ENCODE data around the gene NOVA2. TPM values are rescaled to one million over a fixed set of nuclear protein-coding genes. Genes with fewer than 3 reads are reported as not detected.
A peak's percentile ranks its signal among the peaks of the same experiment; 100 is the strongest.

NOVA2 gene
- total and polyA plus RNA-seq, 9 of the 15 experiments (the other 6 are each of a cell fraction or from before 2014, with no cell fraction given) = not detected

GRCh38 chr19:45901912-45902650 is 71.6 kb downstream of the NOVA2 start, which contains the start of gene MYPOP (continued):
- peak; percentile 96; the same call in 1 of the 2 replicates for TF ChIP-seq ZNF449 (CRISPR knock-in tag; IDR thresholded peaks at IDR 0.05)
- TF ChIP-seq TRIM25 (IDR thresholded peaks at IDR 0.05; ENCODE audit: borderline replicate concordance) = peak; percentile 83; the same call in 1 of the 2 replicates
- peak; percentile 58; the same call in 1 of the 2 replicates for TF ChIP-seq PHF8 (IDR thresholded peaks at IDR 0.05; ENCODE audit: borderline replicate concordance, low read length)
- TF ChIP-seq ILF3 (IDR thresholded peaks at IDR 0.05; ENCODE audit: borderline replicate concordance) = no peak
- 0 out of 4 replicates have a peak, but pooled peaks of 1 of the 2 experiments have one; percentile 5 for TF ChIP-seq SRF (CRISPR knock-in tag; IDR thresholded peaks at IDR 0.05)
- 0 out of 2 replicates have a peak, but pooled peaks have one; percentile 51 for TF ChIP-seq FOXK1 (CRISPR knock-in tag; IDR thresholded peaks at IDR 0.05; ENCODE audit: borderline replicate concordance)
- TF ChIP-seq PREB (CRISPR knock-in tag; IDR thresholded peaks at IDR 0.05) = no peak
- TF ChIP-seq NR2C2 (CRISPR knock-in tag; IDR thresholded peaks at IDR 0.05) = no peak
- 0 out of 2 replicates have a peak, but pooled peaks have one; percentile 35 for TF ChIP-seq NR2C2 (tag; IDR thresholded peaks at IDR 0.05)
- TF ChIP-seq ETS1 (conservative IDR thresholded peaks at IDR 0.05; ENCODE audit: control insufficient read depth, low read depth, low read length) = peak; percentile 48; the same call in 1 of the 2 replicates
- peak; percentile 64; the same call in 1 of the 2 replicates for TF ChIP-seq POLR2G (IDR thresholded peaks at IDR 0.05; ENCODE audit: low read depth, low read length)
- 0 out of 4 replicates have a peak, but pooled peaks of 1 of the 2 experiments have one; percentile 15 for TF ChIP-seq SIN3A (IDR thresholded peaks at IDR 0.05; ENCODE audit: borderline replicate concordance in 2 of 2, control insufficient read depth in 1 of 2, low read depth in 2 of 2, low read length in 2 of 2)
- peak; percentile 91 for TF ChIP-seq ZBTB7A (IDR thresholded peaks at IDR 0.05; ENCODE audit: borderline replicate concordance, control insufficient read depth, low read depth, low read length)
- peak; percentile 66 for TF ChIP-seq ZFX (CRISPR knock-in tag; IDR thresholded peaks at IDR 0.05)
